IPS-18c (cell line): ENCODE data around the gene IFIT2.
"Not testable (repeated sequence)": the region's sequence is repeated elsewhere in the genome, so short reads cannot be mapped to it uniquely, and the experiment has no call there.

Source experiments
- H3K4me3 ChIP-seq: 2 replicates; pipeline ENCODE4 v1.7.0; 2013; ENCODE audit warnings: low read depth, mild to moderate bottlenecking, low read length, moderate library complexity; ENCODE audit not compliant: insufficient read depth
- H3K9me3 ChIP-seq: one replicate; pipeline ENCODE4 v1.6.1; 2013; ENCODE audit warnings: mild to moderate bottlenecking, low read length, moderate library complexity; ENCODE audit not compliant: control insufficient read depth, insufficient read depth

The IFIT2 gene

DNA sequence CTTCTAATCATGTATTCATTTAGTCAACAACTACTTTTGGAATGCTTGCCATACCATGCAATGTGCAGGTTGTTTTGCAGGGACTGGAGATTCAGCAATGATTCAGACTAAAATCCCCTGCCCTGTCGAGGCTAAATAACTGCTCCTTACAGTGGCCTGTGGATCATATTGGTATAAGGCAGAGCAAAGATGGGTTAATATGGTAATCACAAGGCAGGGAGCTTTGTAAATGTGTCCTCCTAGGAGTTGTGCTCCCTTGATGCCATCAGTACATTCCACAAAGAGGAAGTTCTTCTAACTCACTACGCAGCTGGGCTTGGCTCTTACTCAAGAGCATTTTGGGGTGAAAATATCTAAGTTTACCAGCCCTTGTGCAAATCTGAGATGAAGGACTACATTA is 614 bp upstream of the IFIT2 start:
- Histone ChIP-seq H3K9me3 (no peaks in the 10 kb centered on the region), H3K4me3 (no peak overlapping the region)

DNA sequence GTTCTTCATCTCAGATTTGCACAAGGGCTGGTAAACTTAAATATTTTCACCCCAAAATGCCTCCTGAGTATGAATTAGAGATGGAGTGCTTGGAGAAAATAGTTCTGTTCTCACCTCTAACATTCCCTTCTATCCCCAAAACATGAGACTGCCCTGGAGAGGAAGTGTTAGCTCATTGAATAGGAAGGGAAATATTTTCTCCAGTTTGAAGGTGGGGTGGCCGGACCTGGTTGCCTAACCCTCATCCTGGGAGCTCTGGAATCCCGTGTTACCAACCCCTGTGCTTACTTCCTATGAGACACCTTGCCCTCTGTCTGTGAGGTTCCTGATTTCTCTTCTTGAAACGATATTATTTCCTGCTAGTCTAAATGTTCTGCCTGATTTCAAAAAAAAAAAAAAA is 779 bp downstream of the IFIT2 start:
- Histone ChIP-seq H3K4me3 (no peak overlapping the region), H3K9me3 (no peaks in the 10 kb centered on the region)

DNA sequence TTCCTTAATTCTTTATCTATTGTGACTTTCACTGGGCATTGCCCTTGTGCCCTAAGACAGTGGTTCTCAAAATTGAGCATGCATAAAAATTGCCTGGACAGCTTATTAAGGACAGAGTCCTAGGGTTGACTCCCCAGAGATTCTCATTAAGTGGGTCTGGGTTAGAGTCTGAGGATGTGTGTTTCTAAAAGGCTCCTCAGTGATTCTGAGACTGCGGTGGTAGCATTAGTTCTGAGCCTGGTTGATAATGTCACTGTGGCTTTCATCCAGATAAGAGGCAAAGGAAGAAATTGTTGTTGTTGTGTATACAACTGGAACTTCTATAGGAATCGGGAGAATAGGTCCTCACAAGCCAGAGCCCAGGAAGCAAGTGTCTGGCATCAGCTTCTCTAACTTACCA is 1.3 kb downstream of the IFIT2 start:
- Histone ChIP-seq H3K4me3 (no peak overlapping the region), H3K9me3 (no peaks in the 10 kb centered on the region)

DNA sequence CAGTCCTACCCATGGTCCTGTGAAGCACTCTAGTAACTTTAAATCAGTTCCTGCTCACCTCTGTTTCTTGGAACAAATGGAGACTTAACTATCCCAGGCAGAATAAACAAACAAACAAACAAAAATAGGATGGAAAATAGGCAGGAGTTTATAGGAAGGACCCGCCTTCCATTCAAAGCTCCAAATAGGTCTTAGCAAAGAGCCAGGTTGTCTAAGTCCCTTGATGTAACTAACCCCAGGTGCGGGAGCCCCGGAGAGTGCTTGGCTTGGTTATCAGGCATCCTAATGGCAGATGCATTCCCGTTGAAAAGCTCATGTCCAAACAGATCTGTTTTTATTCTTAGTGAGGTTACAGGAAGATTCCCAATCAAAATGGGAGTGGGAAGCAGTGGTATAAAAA is 2.2 kb downstream of the IFIT2 start:
- Histone ChIP-seq H3K9me3 (no peaks in the 10 kb centered on the region), H3K4me3 (no peak overlapping the region)

DNA sequence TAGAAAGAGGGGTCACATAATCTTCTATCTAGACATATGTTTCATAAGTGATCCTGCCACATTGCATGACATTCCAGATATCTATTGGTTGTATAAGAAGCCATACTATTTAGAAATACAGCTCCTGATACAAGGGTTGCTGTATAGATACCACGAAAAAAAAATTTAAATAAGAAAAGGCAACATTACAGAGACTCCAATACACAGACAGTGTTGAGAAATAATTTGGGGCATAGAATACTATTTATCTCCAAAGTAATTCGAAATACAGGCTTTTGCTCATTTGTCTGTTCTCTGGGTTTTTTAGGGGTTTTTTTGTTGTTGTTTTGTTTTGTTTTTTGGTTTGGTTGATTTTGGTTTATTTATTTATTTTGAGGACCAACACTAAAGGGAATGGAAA is 2.6 kb downstream of the IFIT2 start:
- Histone ChIP-seq H3K9me3 (no peaks in the 10 kb centered on the region), H3K4me3 (no peak overlapping the region)

DNA sequence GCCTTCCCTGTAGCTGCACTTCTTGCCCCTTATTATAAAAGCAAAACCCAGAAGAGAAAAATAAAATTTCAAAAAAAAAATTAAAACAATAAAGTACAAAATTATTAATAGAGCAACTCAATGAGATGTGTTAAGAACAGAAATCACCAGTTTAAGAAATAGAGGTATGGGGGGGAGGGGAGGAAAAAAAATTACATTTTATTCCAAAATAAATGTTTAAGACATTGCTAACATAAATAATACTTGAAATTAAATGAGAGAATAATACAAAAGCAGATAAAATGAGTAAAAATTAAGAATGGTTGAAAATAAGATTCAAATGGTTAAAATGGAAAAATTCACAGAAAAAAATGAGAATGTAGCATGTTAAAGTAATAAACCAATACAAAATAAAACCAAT is 3.1 kb downstream of the IFIT2 start:
- H3K9me3 ChIP-seq: no peaks in the 10 kb centered on the region
- H3K4me3 ChIP-seq: no peak overlapping the region

DNA sequence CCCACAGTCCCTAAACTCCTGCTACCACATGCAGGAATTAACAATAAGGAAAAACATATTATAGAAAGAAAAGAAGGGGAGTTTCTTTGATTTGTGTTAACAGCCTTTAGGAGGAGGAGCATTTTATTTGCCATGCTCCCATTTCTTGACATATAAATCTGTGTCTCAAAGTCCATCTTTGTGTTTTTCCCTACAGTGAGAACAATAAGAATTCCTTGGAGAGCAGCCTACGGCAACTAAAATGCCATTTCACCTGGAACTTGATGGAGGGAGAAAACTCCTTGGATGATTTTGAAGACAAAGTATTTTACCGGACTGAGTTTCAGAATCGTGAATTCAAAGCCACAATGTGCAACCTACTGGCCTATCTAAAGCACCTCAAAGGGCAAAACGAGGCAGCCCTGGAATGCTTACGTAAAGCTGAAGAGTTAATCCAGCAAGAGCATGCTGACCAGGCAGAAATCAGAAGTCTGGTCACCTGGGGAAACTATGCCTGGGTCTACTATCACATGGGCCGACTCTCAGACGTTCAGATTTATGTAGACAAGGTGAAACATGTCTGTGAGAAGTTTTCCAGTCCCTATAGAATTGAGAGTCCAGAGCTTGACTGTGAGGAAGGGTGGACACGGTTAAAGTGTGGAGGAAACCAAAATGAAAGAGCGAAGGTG is 4.1 kb downstream of the IFIT2 start:
- H3K9me3 ChIP-seq: no peaks in the 10 kb centered on the region

DNA sequence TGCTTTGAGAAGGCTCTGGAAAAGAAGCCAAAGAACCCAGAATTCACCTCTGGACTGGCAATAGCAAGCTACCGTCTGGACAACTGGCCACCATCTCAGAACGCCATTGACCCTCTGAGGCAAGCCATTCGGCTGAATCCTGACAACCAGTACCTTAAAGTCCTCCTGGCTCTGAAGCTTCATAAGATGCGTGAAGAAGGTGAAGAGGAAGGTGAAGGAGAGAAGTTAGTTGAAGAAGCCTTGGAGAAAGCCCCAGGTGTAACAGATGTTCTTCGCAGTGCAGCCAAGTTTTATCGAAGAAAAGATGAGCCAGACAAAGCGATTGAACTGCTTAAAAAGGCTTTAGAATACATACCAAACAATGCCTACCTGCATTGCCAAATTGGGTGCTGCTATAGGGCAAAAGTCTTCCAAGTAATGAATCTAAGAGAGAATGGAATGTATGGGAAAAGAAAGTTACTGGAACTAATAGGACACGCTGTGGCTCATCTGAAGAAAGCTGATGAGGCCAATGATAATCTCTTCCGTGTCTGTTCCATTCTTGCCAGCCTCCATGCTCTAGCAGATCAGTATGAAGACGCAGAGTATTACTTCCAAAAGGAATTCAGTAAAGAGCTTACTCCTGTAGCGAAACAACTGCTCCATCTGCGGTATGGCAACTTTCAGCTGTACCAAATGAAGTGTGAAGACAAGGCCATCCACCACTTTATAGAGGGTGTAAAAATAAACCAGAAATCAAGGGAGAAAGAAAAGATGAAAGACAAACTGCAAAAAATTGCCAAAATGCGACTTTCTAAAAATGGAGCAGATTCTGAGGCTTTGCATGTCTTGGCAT is 4.8 kb downstream of the IFIT2 start:
- Histone ChIP-seq H3K9me3 (no peaks in the 10 kb centered on the region), H3K4me3 (no peak overlapping the region)

More for the DNA sequence above, 4.1 kb downstream of the IFIT2 start:
- no peak overlapping the region for H3K4me3 ChIP-seq

DNA sequence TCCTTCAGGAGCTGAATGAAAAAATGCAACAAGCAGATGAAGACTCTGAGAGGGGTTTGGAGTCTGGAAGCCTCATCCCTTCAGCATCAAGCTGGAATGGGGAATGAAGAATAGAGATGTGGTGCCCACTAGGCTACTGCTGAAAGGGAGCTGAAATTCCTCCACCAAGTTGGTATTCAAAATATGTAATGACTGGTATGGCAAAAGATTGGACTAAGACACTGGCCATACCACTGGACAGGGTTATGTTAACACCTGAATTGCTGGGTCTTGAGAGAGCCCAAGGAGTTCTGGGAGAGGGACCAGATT is 5.4 kb downstream of the IFIT2 start:
- H3K4me3 ChIP-seq: no peak overlapping the region
- no peaks in the 10 kb centered on the region for H3K9me3 ChIP-seq

DNA sequence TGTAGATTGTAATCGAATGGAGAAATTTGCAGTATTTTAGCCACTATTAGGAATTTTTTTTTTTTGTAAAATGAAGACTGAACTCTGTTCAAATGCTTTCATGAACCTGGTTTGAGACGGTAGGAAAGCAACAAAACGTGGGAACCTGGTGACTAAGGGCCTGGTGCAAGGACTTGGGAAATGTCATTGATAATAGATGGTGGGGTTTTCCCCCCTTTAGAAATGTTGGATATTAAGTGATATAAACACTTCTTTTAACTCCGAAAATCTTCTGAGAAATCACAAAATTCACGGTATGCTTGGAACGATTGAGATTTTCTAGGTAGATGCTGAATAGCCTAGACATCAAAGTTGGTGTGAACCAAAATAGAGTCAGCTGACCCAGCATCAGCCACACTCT is 6.4 kb downstream of the IFIT2 start:
- no peaks in the 10 kb centered on the region for H3K9me3 ChIP-seq
- no peak overlapping the region for H3K4me3 ChIP-seq

DNA sequence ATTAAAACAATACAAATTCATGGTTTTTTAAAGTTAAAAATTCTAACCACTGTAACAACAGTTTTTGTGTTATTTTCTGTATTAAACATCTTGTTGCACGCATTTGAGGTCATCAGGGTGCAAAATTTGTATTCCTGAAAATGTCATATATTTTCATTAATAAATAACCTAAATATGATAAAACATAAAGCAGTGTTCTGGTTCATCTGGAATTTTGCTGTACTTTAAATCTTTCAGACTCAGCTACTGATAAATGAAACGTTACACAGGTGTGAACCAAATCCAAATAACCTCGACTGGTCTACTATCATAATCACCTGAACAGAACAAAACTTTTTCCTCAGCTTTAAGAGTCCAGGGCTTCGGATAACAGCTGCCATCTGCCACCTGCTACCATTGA is 6.9 kb downstream of the IFIT2 start:
- Histone ChIP-seq H3K4me3 (no peak overlapping the region), H3K9me3 (no peaks in the 10 kb centered on the region)

DNA sequence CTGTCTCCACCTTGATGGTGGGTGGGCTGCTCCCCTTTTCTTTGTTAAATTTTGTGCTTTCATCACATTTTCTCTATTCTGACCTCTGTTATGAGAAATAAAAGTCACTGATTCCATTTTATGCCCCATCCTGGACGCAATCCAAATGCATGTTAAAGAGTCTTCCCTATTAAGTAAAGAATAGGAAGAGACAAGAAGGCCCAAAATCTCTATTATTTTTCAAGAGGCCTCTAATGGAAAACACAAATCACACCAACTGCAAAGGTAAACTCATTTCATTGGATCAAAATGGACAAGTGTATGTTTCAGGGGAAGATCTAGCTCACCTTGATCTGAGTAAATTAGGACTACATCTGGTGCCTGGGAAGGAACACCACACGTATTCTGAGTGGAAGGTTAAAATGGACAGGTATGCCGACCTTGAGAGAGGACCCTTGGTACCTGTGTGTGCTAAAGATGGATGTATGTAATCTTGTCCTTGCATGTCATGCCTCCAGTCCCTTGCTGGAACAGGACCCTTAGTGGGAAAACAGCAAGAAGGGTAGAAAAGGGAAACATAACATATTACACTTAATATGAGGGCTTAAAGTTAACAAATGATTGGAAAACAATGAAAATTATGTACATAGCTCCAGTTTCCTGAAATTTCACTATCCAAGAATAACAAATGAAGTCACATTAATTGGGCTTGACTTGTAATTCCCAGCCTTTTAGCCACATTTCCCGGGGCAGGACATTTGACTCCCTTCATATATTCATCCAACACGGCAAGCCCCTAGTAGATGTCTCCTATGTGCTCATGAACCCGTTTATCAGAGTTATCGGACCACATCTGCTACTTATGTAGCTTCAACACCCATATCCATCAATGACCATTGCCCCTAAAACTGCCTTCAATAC is 7.6 kb downstream of the IFIT2 start:
- Histone ChIP-seq H3K4me3 (no peak overlapping the region), H3K9me3 (no peaks in the 10 kb centered on the region)

DNA sequence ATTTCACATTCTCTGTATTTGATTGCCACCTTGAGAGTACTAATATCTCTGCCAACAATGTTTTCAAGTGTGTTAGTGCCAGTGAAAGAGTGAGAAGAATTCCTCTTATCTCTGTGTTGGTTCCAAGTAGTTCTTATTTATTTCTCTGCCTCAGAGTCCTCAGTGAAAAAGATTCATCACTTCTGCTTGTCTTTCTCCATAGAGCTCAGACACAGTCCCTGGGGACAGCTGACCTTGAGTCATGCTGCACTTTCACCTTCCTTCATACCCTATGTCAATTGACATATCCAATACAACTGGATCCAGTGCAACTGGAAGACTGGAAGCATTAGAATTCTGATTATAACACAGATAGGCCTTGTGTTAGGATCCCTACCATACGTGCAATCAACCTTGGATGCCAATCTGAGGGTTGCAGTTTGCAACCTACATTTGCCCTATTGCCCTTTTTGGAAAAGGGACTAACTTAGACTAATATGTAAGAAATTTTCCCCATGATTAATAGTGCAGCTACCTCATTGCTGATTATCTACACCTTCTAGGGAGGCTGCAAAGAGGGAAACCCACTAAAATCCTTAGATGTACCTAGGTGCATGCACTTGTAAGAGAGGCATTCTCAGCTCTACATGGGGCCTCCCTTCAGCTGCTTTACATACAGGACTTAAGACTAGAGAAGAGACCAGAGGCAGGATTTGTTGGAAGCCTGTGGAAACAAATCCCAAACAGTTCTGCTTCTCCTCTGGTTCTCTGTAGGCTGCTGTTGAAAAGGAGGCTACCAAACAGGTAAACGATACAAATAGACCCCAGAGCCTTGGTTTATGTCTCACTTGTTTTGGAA is 8.4 kb downstream of the IFIT2 start:
- Histone ChIP-seq H3K4me3 (no peak overlapping the region), H3K9me3 (no peaks in the 10 kb centered on the region)

DNA sequence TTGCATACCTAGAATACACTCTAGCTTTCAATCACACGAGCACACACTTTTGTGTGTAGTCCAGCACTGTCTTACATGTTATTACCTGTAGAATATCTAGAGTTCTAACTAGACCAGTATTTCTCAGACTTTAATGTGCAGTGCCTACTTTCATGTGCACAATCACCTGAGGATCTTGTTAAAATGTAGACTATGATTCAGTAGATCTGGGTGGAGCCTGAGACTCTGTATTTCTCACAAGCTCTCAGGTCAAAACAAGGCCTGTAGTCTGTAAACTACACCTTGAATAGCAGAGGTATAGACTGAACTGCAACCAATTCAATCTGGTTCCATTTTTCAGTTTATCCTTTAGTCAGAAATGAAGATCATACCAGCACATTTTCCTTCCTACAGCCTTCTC is 11.1 kb downstream of the IFIT2 start:
- Histone ChIP-seq H3K4me3 (no peak overlapping the region), H3K9me3 (no peaks in the 10 kb centered on the region)

DNA sequence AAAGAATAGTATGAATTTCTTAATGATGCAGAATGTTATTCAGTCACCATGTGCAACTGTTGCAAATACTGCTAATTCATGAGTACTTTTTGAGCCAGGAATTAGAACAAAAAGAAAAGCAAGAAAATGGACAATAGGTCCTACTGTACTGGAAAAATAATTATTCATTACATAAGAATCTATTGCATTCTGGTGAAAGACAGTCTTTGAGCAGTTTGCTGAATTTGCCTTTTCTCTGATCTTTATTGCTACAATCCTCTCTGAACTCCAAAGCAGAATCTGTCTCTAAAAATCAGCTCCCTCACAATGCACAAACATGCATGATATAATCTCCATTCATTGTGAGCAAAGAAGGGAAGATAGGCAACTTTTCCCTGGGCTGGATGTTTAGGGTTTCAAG is 12.8 kb downstream of the IFIT2 start:
- no peak overlapping the region for H3K4me3 ChIP-seq
- H3K9me3 ChIP-seq: no peaks in the 10 kb centered on the region

DNA sequence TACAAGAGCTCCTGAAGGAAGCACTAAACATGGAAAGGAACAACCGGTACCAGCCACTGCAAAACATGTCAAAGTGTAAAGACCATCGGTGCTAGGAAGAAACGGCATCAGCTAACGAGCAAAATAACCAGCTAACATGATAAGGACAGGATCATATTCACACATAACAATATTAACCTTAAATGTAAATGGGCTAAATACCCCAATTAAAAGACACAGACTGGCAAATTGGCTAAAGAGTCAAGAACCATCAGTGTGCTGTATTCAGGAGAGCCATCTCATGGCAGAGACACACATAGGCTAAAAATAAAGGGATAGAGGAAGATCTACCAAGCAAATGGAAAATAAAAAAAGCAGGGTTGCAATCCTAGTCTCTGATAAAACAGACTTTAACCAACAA is 16.2 kb downstream of the IFIT2 start:
- H3K4me3 ChIP-seq, H3K9me3 ChIP-seq: not testable (repeated sequence)

DNA sequence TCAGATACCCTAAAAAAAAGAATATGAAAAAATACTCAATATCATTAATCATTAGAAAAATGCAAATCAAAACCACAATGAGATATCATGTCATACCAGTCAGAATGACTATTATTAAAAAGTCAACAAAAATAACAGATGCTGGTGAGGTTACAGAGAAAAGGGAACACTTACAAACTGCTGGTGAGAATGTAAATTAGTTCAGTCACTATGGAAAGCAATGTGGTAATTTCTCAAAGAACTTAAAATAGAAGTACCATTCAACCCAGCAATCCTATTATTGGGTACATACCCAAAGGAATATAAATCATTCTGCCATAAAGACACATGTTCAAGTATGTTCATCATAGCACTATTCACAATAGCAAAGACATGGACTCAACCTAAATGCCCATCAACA is 23.2 kb downstream of the IFIT2 start:
- H3K4me3 ChIP-seq, H3K9me3 ChIP-seq: not testable (repeated sequence)
